H9 (cell line): Measurements from ENCODE around the gene YKT6. TPM values are rescaled to one million over a fixed set of nuclear protein-coding genes. Genes with fewer than 3 reads are reported as not detected.

ENCODE experiments used
- DNase-seq: peaks from one replicate; pipeline ENCODE4 v3.0.0-alpha.2; 2017
- H2AFZ ChIP-seq: one replicate; pipeline ENCODE4 v1.6.1; 2013; ENCODE audit warnings: mild to moderate bottlenecking, low read length, control low read depth, moderate library complexity
- H2AK5ac ChIP-seq: 2 replicates; pipeline ENCODE4 v1.6.1; 2013; ENCODE audit warnings: low read length, control low read depth, mixed read lengths; ENCODE audit not compliant: insufficient read length
- H2BK120ac ChIP-seq: one replicate; pipeline ENCODE4 v1.6.1; 2013; ENCODE audit warnings: low read depth, mild to moderate bottlenecking, low read length, control low read depth, inconsistent platforms; ENCODE audit not compliant: poor library complexity, severe bottlenecking
- H2BK12ac ChIP-seq: 2 replicates; pipeline ENCODE4 v1.6.1; 2013; ENCODE audit warnings: low read length, control low read depth, mixed read lengths, low read depth; ENCODE audit not compliant: insufficient read length
- H2BK15ac ChIP-seq: 2 replicates; pipeline ENCODE4 v1.6.1; 2013; ENCODE audit warnings: low read depth, low read length, control low read depth
- H2BK20ac ChIP-seq: one replicate; pipeline ENCODE4 v1.6.1; 2013; ENCODE audit warnings: low read depth, mild to moderate bottlenecking, low read length, control low read depth, inconsistent platforms; ENCODE audit not compliant: poor library complexity, severe bottlenecking
- H2BK5ac ChIP-seq: 2 replicates; pipeline ENCODE4 v1.6.1; 2013; ENCODE audit warnings: low read length, control low read depth, mixed read lengths; ENCODE audit not compliant: insufficient read length
- H3K14ac ChIP-seq: 2 replicates; pipeline ENCODE4 v1.6.1; 2013; ENCODE audit warnings: low read length, control low read depth; ENCODE audit not compliant: insufficient read depth
- H3K18ac ChIP-seq: 2 replicates; pipeline ENCODE4 v1.6.1; 2013; ENCODE audit warnings: low read depth, mild to moderate bottlenecking, mixed read lengths, low read length, control low read depth; ENCODE audit not compliant: insufficient read length
- H3K23ac ChIP-seq: 2 replicates; pipeline ENCODE4 v1.6.1; 2013; ENCODE audit warnings: low read length, control low read depth, mixed read lengths, low read depth; ENCODE audit not compliant: insufficient read length
- H3K23me2 ChIP-seq: 2 replicates; pipeline ENCODE4 v1.6.1; 2013; ENCODE audit warnings: low read depth, mild to moderate bottlenecking, mixed read lengths, low read length, control low read depth; ENCODE audit not compliant: insufficient read length, poor library complexity, severe bottlenecking
- H3K27ac ChIP-seq: 2 replicates; pipeline ENCODE4 v1.5.1; 2013; ENCODE audit warnings: low read length, control low read depth, mixed read lengths, low read depth; ENCODE audit not compliant: insufficient read length
- H3K27me3 ChIP-seq: 2 replicates; pipeline ENCODE4 v1.6.1; 2013; ENCODE audit warnings: low read length, control low read depth, inconsistent platforms; ENCODE audit not compliant: insufficient read depth
- H3K4ac ChIP-seq: 2 replicates; pipeline ENCODE4 v1.6.1; 2013; ENCODE audit warnings: low read depth, mild to moderate bottlenecking, control low read depth, inconsistent platforms, low read length, moderate library complexity
- H3K4me1 ChIP-seq: 2 replicates; pipeline ENCODE4 v1.6.1; 2013; ENCODE audit warnings: low read length, control low read depth, inconsistent platforms; ENCODE audit not compliant: insufficient read depth
- H3K4me2 ChIP-seq: 2 replicates; pipeline ENCODE4 v1.6.1; 2013; ENCODE audit warnings: low read length, control low read depth, mixed read lengths; ENCODE audit not compliant: insufficient read length, insufficient read depth
- H3K56ac ChIP-seq: 2 replicates; pipeline ENCODE4 v1.6.1; 2013; ENCODE audit warnings: low read depth, mild to moderate bottlenecking, mixed read lengths, low read length, control low read depth; ENCODE audit not compliant: insufficient read length
- H3K79me1 ChIP-seq: 2 replicates; pipeline ENCODE4 v1.6.1; 2013; ENCODE audit warnings: low read depth, mild to moderate bottlenecking, moderate library complexity, low read length, control low read depth, inconsistent platforms; ENCODE audit not compliant: insufficient read depth, poor library complexity, severe bottlenecking
- H3K79me2 ChIP-seq: 2 replicates; pipeline ENCODE4 v1.6.1; 2013; ENCODE audit warnings: low read length, control low read depth, inconsistent platforms; ENCODE audit not compliant: insufficient read depth
- H3K9ac ChIP-seq: 2 replicates; pipeline ENCODE4 v1.6.1; 2013; ENCODE audit warnings: low read length, control low read depth, mixed read lengths; ENCODE audit not compliant: insufficient read length; ENCODE audit errors: extremely low read depth
- H3K9me3 ChIP-seq: one replicate; pipeline ENCODE4 v1.6.1; 2013; ENCODE audit warnings: low read depth, low read length, inconsistent platforms; ENCODE audit not compliant: control insufficient read depth
- H3T11ph ChIP-seq: one replicate; pipeline ENCODE4 v1.6.1; 2013; ENCODE audit warnings: mild to moderate bottlenecking, low read length, control low read depth, inconsistent platforms
- H4K20me1 ChIP-seq: one replicate; pipeline ENCODE4 v1.6.1; 2013; ENCODE audit not compliant: control insufficient read depth, insufficient read length, insufficient read depth
- H4K5ac ChIP-seq: 2 replicates; pipeline ENCODE4 v1.6.1; 2013; ENCODE audit warnings: low read depth, mild to moderate bottlenecking, mixed read lengths, low read length, control low read depth; ENCODE audit not compliant: insufficient read length
- H4K8ac ChIP-seq: replicated peaks from 2 replicates; pipeline ENCODE4 v1.6.1; 2013; ENCODE audit warnings: low read length, control low read depth, mixed read lengths, low read depth; ENCODE audit not compliant: insufficient read length
- H4K91ac ChIP-seq: 2 replicates; pipeline ENCODE4 v1.6.1; 2013; ENCODE audit warnings: low read depth, mild to moderate bottlenecking, moderate library complexity, mixed read lengths, low read length, control low read depth; ENCODE audit not compliant: insufficient read length
- H3K27ac Mint-ChIP-seq, 3 experiments: 2 replicates in 2 of 3; 3 replicates in 1 of 3; pipeline ENCODE4 v1.8.0; 2020 to 2021; ENCODE audit warnings: mixed read lengths in 3 of 3, mild to moderate bottlenecking in 1 of 3, moderate library complexity in 1 of 3
- H3K27me3 Mint-ChIP-seq: 2 replicates; pipeline ENCODE4 v1.8.0; 2021; ENCODE audit warnings: low read depth, mild to moderate bottlenecking, moderate library complexity, mixed read lengths
- H3K36me3 Mint-ChIP-seq, 3 experiments: 2 replicates in 2 of 3; 3 replicates in 1 of 3; pipeline ENCODE4 v1.8.0; 2020 to 2021; ENCODE audit warnings: low read depth in 3 of 3, mixed read lengths in 3 of 3; ENCODE audit not compliant: insufficient read depth in 1 of 3
- H3K4me1 Mint-ChIP-seq, 2 experiments: 2 replicates each; pipeline ENCODE4 v1.8.0; 2020; ENCODE audit warnings: mixed read lengths in 2 of 2
- H3K4me3 Mint-ChIP-seq, 2 experiments: 2 replicates in 1 of 2; 3 replicates in 1 of 2; pipeline ENCODE4 v1.8.0; 2020 to 2021; ENCODE audit warnings: mild to moderate bottlenecking in 2 of 2, mixed read lengths in 2 of 2, moderate library complexity in 1 of 2
- H3K9me3 Mint-ChIP-seq, 2 experiments: 2 replicates in 1 of 2; 3 replicates in 1 of 2; pipeline ENCODE4 v1.8.0; 2020; ENCODE audit warnings: mild to moderate bottlenecking in 2 of 2, mixed read lengths in 2 of 2, moderate library complexity in 1 of 2
- WGBS: extraction: QIAGEN DNeasy Blood & Tissue Kit; methylation state at CpG from one replicate; pipeline ENCODE4 v1.1.7; 2013; ENCODE audit warnings: missing lambda C conversion rate, low lambda C conversion rate, mixed read lengths; ENCODE audit not compliant: insufficient read length; ENCODE audit errors: extremely low coverage; 5-methylcytosine and 5-hydroxymethylcytosine counted together
- total RNA-seq: library from RNA; stranded (reverse); gene quantifications from 2 replicates; pipeline ENCODE4 v1.2.1, GENCODE V29; 2021
- TF ChIP-seq, protein P1 (sequence below): fragments of 200-600 bp; sonication (generic); conservative IDR thresholded peaks from 3 replicates; pipeline ENCODE4 v1.8.0; 2021; ENCODE audit warnings: antibody characterized with exemption, mild to moderate bottlenecking

YKT6 gene
- total RNA-seq, 1 experiment from 2014 or later = 104 TPM

GRCh38 chr7:44249639-44250234 lies 49.0 kb downstream of the YKT6 start:
- H3K27me3 Mint-ChIP-seq = peaks cover 1% of the 10 kb centered on the region
- no peak overlapping the region for H3K27ac Mint-ChIP-seq
- Histone ChIP-seq H3K4me2 (no peak overlapping the region), H2AK5ac (no peak overlapping the region), H3K4me1 (no peaks in the 10 kb centered on the region), H2BK20ac (no peak overlapping the region), H3K9me3 (no peaks in the 10 kb centered on the region), H3K79me1 (no peaks in the 10 kb centered on the region), H4K20me1 (no peaks in the 10 kb centered on the region), H2AFZ (no peak overlapping the region), H4K8ac (no peak overlapping the region), H2BK120ac (no peak overlapping the region), H3K4ac (no peak overlapping the region), H3T11ph (no peak overlapping the region), H3K56ac (no peak overlapping the region), H4K5ac (no peak overlapping the region), H3K14ac (no peak overlapping the region), H3K9ac (no peak overlapping the region), H3K27me3 (no peaks in the 10 kb centered on the region), H2BK5ac (no peak overlapping the region), H2BK12ac (no peak overlapping the region), H3K18ac (no peak overlapping the region), H3K23ac (no peak overlapping the region), H2BK15ac (no peak overlapping the region), H4K91ac (no peak overlapping the region), H3K23me2 (no peaks in the 10 kb centered on the region), H3K27ac (no peak overlapping the region), H3K79me2 (no peaks in the 10 kb centered on the region)
- no peaks in the 10 kb centered on the region for H3K36me3 Mint-ChIP-seq
- H3K9me3 Mint-ChIP-seq = peaks cover 4 to 6% of the 10 kb centered on the region in 2 experiments
- H3K4me1 Mint-ChIP-seq = no peaks in the 10 kb centered on the region
- WGBS = no CpG with 5 or more reads among the region's 15 CpGs
- TF ChIP-seq, protein P1, sequence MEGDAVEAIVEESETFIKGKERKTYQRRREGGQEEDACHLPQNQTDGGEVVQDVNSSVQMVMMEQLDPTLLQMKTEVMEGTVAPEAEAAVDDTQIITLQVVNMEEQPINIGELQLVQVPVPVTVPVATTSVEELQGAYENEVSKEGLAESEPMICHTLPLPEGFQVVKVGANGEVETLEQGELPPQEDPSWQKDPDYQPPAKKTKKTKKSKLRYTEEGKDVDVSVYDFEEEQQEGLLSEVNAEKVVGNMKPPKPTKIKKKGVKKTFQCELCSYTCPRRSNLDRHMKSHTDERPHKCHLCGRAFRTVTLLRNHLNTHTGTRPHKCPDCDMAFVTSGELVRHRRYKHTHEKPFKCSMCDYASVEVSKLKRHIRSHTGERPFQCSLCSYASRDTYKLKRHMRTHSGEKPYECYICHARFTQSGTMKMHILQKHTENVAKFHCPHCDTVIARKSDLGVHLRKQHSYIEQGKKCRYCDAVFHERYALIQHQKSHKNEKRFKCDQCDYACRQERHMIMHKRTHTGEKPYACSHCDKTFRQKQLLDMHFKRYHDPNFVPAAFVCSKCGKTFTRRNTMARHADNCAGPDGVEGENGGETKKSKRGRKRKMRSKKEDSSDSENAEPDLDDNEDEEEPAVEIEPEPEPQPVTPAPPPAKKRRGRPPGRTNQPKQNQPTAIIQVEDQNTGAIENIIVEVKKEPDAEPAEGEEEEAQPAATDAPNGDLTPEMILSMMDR = no peak
- H3K4me3 Mint-ChIP-seq = no peak overlapping the region
- DNase-seq = no peak
